Body of pancreas (tissue), 4 donors: Measurements from ENCODE around the gene PEF1.

Experiments used
- POLR2A ChIP-seq, 3 donors: fragments of 450-650 bp; IDR thresholded peaks; one replicate each; pipeline ENCODE4 v1.6.1; 2016; ENCODE audit warnings: antibody characterized with exemption in 3 of 3, mild to moderate bottlenecking in 2 of 3
- TF ChIP-seq, protein P1 (sequence below), 7 experiments: fragments of 450-650 bp in 4 of 7; fragments of 200-600 bp in 3 of 7; sonication (generic) in 3 of 7; IDR thresholded peaks; one replicate each; pipeline ENCODE4 v1.5.1; 2016 to 2019; ENCODE audit warnings: antibody characterized with exemption in 7 of 7

DNA sequence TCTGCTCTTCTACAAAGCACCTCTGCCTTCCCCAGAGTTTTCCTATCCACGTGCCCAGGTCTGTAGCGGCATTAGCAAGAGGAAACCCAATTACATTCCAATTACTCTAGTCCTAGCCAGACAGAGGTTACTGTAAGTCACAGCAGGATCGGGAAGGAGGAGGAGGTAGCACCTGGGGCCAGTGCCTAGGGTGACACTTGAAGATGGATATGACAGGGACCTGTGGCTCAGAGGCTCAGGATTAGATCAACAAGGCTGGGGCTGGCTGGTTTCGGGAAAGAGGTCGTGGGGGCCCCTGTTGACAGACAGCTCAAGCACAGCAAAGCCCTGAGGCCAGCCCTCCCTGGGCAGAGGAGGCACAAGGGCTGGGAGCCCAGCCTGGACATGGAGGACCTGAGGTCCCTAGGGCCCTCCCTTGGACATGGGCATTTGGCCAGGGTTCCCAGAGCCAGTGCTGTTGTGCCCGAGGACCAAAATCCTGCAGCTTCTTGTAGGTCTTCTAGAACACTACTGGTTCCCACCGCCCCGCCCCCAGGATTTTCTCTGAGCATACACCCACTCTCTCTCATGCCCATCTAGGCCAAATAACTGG is 30.2 kb downstream of the PEF1 start:
- TF ChIP-seq, protein P1, sequence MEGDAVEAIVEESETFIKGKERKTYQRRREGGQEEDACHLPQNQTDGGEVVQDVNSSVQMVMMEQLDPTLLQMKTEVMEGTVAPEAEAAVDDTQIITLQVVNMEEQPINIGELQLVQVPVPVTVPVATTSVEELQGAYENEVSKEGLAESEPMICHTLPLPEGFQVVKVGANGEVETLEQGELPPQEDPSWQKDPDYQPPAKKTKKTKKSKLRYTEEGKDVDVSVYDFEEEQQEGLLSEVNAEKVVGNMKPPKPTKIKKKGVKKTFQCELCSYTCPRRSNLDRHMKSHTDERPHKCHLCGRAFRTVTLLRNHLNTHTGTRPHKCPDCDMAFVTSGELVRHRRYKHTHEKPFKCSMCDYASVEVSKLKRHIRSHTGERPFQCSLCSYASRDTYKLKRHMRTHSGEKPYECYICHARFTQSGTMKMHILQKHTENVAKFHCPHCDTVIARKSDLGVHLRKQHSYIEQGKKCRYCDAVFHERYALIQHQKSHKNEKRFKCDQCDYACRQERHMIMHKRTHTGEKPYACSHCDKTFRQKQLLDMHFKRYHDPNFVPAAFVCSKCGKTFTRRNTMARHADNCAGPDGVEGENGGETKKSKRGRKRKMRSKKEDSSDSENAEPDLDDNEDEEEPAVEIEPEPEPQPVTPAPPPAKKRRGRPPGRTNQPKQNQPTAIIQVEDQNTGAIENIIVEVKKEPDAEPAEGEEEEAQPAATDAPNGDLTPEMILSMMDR (IDR thresholded peaks at IDR 0.05): no peak
- TF ChIP-seq POLR2A (IDR thresholded peaks at IDR 0.05): no peak
